ENCODE measurements around the gene ZNF140.

Gene ZNF140

DNA sequence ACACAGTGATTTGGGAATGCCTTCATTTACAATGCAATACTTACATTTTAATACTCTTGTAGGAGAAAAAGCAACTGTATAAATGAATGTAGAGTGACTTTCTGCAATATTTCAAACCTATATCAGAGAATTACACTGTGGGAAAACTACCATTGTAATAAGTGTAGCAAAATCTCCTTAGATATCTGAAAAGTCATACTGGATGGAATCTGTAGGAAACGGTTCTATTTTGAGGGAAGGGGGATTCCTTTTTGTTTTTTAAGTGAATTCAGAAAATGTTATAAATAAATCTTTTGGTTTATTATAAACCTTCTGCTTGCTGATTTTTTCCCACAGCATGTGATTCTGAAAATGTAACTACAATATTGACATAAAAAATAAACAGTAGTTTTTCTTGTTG lies 26.4 kb downstream of the ZNF140 start:
- DNase-seq = no peak
- no peaks in the 10 kb centered on the region for H3K4me1 Mint-ChIP-seq
- no peak overlapping the region for H3K4me3 Mint-ChIP-seq
- H3K9me3 Mint-ChIP-seq = peaks cover 62 to 72% of the 10 kb centered on the region in 2 donors
- no peaks in the 10 kb centered on the region for H3K27me3 Mint-ChIP-seq
- ATAC-seq = no peak
- no peak overlapping the region for H3K27ac Mint-ChIP-seq

DNA sequence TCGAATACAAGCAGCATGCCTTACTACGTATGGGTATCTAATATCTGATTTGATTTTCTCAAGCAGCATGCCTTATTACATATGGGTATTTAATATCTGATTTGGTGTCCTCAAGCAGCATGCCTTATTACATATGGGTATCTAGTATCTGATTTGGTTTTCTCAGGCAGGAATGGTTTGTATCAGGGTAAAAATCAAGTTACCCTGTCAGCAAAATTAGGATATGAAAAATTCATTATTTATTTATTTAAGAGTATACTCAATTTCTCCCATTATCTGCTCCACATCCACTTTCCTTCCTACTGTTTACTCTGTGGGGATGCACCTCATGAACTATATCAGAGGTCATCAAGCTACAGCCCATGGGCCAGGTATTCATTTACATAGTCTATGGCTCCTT lies 27.4 kb downstream of the ZNF140 start:
- ATAC-seq (no peak), DNase-seq (no peak)
- peaks cover 56 to 76% of the 10 kb centered on the region in 2 donors for H3K9me3 Mint-ChIP-seq
- no peaks in the 10 kb centered on the region for H3K27me3 Mint-ChIP-seq
- H3K27ac Mint-ChIP-seq = no peak overlapping the region
- H3K4me3 Mint-ChIP-seq = no peak overlapping the region
- H3K4me1 Mint-ChIP-seq = no peaks in the 10 kb centered on the region

DNA sequence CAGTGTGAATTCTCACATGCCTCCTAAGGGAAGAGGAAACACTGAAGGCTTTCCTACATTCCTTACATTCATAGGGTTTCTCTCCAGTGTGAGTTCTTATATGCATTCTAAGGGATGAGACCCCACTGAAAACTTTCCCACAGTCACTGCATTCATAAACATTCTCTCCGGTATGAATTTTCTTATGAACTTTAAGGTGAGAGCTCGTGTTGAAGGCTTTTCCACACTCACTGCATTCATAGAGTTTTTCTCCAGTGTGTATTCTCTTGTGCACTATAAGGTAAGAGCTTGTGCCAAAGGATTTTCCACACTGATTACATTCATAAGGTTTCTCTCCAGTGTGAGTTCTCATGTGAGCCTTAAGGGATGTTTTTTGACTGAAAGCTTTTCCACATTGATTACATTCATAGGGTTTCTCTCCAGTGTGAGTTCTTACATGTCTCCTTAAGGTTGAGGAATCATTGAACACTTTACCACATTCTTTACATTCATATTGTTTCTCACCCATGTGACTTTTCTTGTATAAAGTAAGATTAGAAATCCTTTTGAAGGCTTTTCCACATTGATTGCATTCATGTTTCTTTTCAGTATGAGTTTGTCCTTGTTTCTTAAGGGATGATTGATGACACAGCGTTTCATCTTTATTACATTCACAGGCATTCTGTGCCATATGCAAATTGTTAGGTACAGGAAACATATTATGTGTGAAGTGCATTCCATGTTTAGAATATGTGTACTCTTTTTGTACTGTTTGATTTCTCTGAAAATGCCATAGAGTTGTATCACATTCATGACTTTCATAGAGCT lies 39.9 kb downstream of the ZNF140 start:
- no peak overlapping the region for H3K4me3 Mint-ChIP-seq
- peaks cover 66 to 67% of the 10 kb centered on the region in 2 donors for H3K9me3 Mint-ChIP-seq
- no peaks in the 10 kb centered on the region for H3K27me3 Mint-ChIP-seq
- H3K27ac Mint-ChIP-seq = no peak overlapping the region
- H3K4me1 Mint-ChIP-seq = no peaks in the 10 kb centered on the region
- DNase-seq = no peak
- no peak for ATAC-seq

DNA sequence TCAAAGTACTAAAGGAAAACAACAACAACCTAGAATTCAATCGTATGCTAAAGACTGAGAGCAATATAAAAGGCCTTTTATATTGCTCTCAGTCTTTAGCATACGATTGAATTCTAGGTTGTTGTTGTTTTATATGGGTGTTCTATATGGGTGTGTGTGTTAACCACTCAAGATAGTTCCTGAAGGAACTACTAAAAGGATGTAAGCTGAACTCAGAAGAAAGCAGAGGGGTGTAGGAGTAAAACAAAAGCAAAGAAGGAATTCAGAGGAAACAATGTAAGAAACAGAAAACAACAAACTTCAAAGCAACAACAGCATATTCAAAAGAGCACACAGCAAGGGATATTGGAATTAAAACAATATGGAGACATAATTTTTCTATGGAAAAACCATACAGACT lies 44.0 kb downstream of the ZNF140 start:
- no peaks in the 10 kb centered on the region for H3K27me3 Mint-ChIP-seq
- peaks cover 6% of the 10 kb centered on the region for H3K4me1 Mint-ChIP-seq
- no peak overlapping the region for H3K4me3 Mint-ChIP-seq
- DNase-seq (no peak), ATAC-seq (no peak)
- no peak overlapping the region for H3K27ac Mint-ChIP-seq
- peaks cover 49 to 56% of the 10 kb centered on the region in 2 donors for H3K9me3 Mint-ChIP-seq

GRCh38 chr12:133129368-133130037 lies 48.8 kb downstream of the ZNF140 start:
- no peaks in the 10 kb centered on the region for H3K27me3 Mint-ChIP-seq
- H3K9me3 Mint-ChIP-seq = peaks cover 38 to 39% of the 10 kb centered on the region in 2 donors
- peaks cover 19% of the 10 kb centered on the region for H3K4me1 Mint-ChIP-seq
- peak overlapping the region; percentile 87 to 99 for H3K4me3 Mint-ChIP-seq
- peak overlapping the region; percentile 97 to 99 for H3K27ac Mint-ChIP-seq
- DNase-seq (no peak), ATAC-seq (peak; percentile 26)

GRCh38 chr12:133130038-133130807 lies 49.5 kb downstream of the ZNF140 start, which contains the start of the genes ZNF10 and ZNF891:
Gene ZNF10, plus strand, starts transcription at chr12:133130627. Its CDS starts 13,866 bp downstream, at chr12:133144493.
Gene ZNF891, minus strand, starts transcription at chr12:133130274. Its CDS starts 8,356 bp downstream, at chr12:133121918.
- ATAC-seq = peak; percentile 94
- Mint-ChIP-seq H3K27ac (peak within 1 kb of the TSS; percentile 97 to 99), H3K4me3 (peak within 1 kb of the TSS; percentile 87 to 99), H3K27me3 (no peaks in the 10 kb centered on the region), H3K9me3 (peaks cover 40% of the 10 kb centered on the region in 2 donors), H3K4me1 (peaks cover 19% of the 10 kb centered on the region)
- peak; percentile 98 for DNase-seq

DNA sequence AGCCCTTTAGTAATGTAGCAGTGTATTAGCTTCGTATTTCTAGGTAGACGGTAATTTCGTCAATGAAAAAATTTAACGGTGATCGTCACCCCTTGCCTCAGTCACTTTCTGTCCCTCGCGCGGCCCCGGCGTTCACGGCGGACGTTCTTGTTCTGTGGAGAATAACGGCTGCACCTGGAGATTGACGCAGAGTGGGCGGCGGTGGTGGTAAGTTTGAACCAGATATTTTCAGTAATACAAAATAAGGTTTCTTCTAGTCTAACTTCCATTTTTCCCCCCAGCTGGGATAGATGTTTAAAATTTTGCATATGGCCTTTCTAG lies 50.0 kb downstream of the ZNF140 start:
- peak overlapping the region; percentile 97 to 99 for H3K27ac Mint-ChIP-seq
- no peaks in the 10 kb centered on the region for H3K27me3 Mint-ChIP-seq
- H3K4me1 Mint-ChIP-seq = peaks cover 19% of the 10 kb centered on the region
- peak overlapping the region; percentile 87 to 99 for H3K4me3 Mint-ChIP-seq
- DNase-seq (no peak), ATAC-seq (peak; percentile 5)
- peaks cover 41% of the 10 kb centered on the region in 2 donors for H3K9me3 Mint-ChIP-seq

DNA sequence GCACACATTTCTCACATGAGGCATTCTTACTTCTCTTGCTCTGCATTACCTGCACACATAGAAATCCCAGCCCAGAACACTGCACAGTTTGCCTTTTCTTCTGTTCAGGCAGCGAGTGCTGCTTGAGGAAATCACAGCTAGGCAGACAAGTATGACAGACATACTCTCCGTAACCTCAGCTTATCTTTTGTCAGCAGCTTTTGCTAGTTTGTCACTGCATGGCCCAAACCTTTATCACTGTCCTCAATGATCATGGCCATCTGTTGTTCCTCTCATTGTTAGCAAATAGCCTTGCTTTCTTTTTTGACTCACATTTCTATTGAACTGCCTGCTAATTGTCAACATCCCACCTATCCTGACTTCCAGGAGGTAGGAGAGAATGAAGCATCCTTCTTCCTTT lies 55.0 kb downstream of the ZNF140 start:
- H3K27me3 Mint-ChIP-seq = no peaks in the 10 kb centered on the region
- DNase-seq (no peak), ATAC-seq (no peak)
- peaks cover 55 to 68% of the 10 kb centered on the region in 2 donors for H3K9me3 Mint-ChIP-seq
- H3K27ac Mint-ChIP-seq = peak overlapping the region in 1 of 2 donors; percentile 6
- H3K4me3 Mint-ChIP-seq = no peak overlapping the region
- peaks cover 7% of the 10 kb centered on the region for H3K4me1 Mint-ChIP-seq

DNA sequence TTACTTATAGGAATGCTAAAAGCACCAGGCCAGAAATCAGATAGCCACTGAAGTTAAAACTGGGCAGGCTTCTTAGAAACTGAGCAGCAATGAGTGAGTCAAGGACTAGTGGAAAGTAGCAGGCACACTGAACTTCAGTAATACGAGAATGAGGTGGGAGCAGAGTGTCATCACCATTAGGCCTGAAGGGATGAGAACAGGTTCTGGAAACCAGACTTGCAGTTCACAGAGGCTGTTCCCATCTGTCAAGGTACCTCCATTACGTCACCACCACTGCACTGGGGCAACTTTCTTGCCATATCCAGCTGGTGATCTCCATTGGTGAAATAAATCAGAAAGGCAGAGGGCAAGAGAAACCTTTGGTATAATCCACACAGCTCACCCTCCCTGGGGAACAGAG lies 65.3 kb downstream of the ZNF140 start:
- no peak for DNase-seq
- Mint-ChIP-seq H3K4me1 (no peaks in the 10 kb centered on the region), H3K4me3 (no peak overlapping the region), H3K9me3 (peaks cover 45 to 58% of the 10 kb centered on the region in 2 donors), H3K27ac (no peak overlapping the region), H3K27me3 (no peaks in the 10 kb centered on the region)
- no peak for ATAC-seq

DNA sequence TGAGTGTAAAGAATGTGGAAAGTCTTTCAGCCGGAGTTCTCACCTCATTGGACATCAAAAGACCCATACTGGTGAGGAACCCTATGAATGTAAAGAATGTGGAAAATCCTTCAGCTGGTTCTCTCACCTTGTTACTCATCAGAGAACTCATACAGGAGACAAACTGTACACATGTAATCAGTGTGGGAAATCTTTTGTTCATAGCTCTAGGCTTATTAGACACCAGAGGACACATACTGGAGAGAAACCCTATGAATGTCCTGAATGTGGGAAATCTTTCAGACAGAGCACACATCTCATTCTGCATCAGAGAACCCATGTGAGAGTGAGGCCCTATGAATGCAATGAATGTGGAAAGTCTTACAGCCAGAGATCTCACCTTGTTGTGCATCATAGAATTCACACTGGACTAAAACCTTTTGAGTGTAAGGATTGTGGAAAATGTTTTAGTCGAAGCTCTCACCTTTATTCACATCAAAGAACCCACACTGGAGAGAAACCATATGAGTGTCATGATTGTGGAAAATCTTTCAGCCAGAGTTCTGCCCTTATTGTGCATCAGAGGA lies 75.5 kb downstream of the ZNF140 start:
- no peak overlapping the region for H3K4me3 Mint-ChIP-seq
- DNase-seq (no peak), ATAC-seq (no peak)
- H3K9me3 Mint-ChIP-seq = peaks cover 59 to 88% of the 10 kb centered on the region in 2 donors
- H3K27me3 Mint-ChIP-seq = no peaks in the 10 kb centered on the region
- H3K27ac Mint-ChIP-seq = no peak overlapping the region
- H3K4me1 Mint-ChIP-seq = no peaks in the 10 kb centered on the region

Measured in stimulated activated naive CD8-positive, alpha-beta T cell treated with anti-CD3 and anti-CD28 coated beads, Interleukin-15, amount 100 ng/mL, for 72 hours (primary cell).